Suprapubic skin (tissue), 4 donors: ENCODE measurements around the gene MON1B. TPM values are rescaled to one million over a fixed set of nuclear protein-coding genes. Genes with fewer than 3 reads are reported as not detected.

Experiments used
- total RNA-seq, 4 donors: library from RNA; depleted of rRNA; stranded (reverse); fragments of >200 nt; gene quantifications; one replicate each; pipeline ENCODE4 v1.1.0, GENCODE V29; 2016

The MON1B gene
- total RNA-seq, 4 donors from 2014 or later = 20.8 to 27.1 (median 23.3) TPM

Other genes starting within 250 kb of the MON1B start
- 1 to 10 TPM in 1 of 4 donors, under 1 TPM in 1, not detected in 2; 0.85 to 2.3 TPM for gene SYCE1L, start 8.2 kb downstream of the MON1B start, total RNA-seq
- under 1 TPM in 3 of 4 donors, not detected in 1; 0.10 to 0.42 (median 0.16) TPM for gene ADAMTS18, start 243.8 kb downstream of the MON1B start, total RNA-seq